Measurements from ENCODE around the gene CFAP73. TPM values are rescaled to one million over a fixed set of nuclear protein-coding genes. Genes with fewer than 3 reads are reported as not detected.

The CFAP73 gene
- total RNA-seq, 1 experiment from 2014 or later = 0.10 TPM

- no TSS peak for BruUV-seq (replicated peaks)
- ChIA-PET POLR2A (no interaction called here), CTCF (no interaction called here)
- intact Hi-C loops (cut with micrococcal nuclease; ENCODE audit: unreplicated experiment) (no loop called here), in situ Hi-C loops (cut with HindIII; ENCODE audit: low pct_unique_long_range_greater_than_20kb, low sequenced_read_pairs) (no loop called here)
- H3K36me3 ChIP-seq (ENCODE audit: control insufficient read depth, insufficient read depth, low read length) = no peaks in the 10 kb centered on the region
- TF ChIP-seq CTCF (IDR thresholded peaks at IDR 0.05) = no peak
- TF ChIP-seq POLR2AphosphoS5 (IDR thresholded peaks at IDR 0.05; ENCODE audit: low read depth, low read length) = no peak
- no peak for TF ChIP-seq TCF7L2 (IDR thresholded peaks at IDR 0.05; ENCODE audit: low read depth, low read length)
- no peak for TF ChIP-seq SIN3A (IDR thresholded peaks at IDR 0.05; ENCODE audit: borderline replicate concordance, insufficient read depth, low read depth, low read length)
- TF ChIP-seq REST (IDR thresholded peaks at IDR 0.05; ENCODE audit: insufficient read depth in 1 of 2, low read depth in 2 of 2, low read length in 1 of 2) = no peak
- ATAC-seq (no peak), DNase-seq (ENCODE audit: low read depth, low spot score) (no peak)
- H3K27me3 ChIP-seq (ENCODE audit: control insufficient read depth, insufficient read depth, low read length) = no peaks in the 10 kb centered on the region
- no peaks in the 10 kb centered on the region for H3K9me3 ChIP-seq (ENCODE audit: control insufficient read depth, insufficient read depth, low read depth, low read length)
- H3K4me1 ChIP-seq (ENCODE audit: control insufficient read depth, insufficient read depth, low read length) = no peaks in the 10 kb centered on the region
- no peak overlapping the region for H3K4me3 ChIP-seq (ENCODE audit: low read depth in 2 of 2, low read length in 2 of 2)
- no peak overlapping the region for H3K27ac ChIP-seq (ENCODE audit: low read length)
These were observed 41.2 kb upstream of the CFAP73 start for GRCh38 chr12:113108308-113108707.

- POLR2A ChIA-PET = no interaction called here
- no peaks in the 10 kb centered on the region for H3K27me3 ChIP-seq (ENCODE audit: control insufficient read depth, insufficient read depth, low read length)
- DNase-seq (ENCODE audit: low read depth, low spot score) (no peak), ATAC-seq (no peak)
- intact Hi-C loops (cut with micrococcal nuclease; ENCODE audit: unreplicated experiment) (no loop called here), in situ Hi-C loops (cut with HindIII; ENCODE audit: low pct_unique_long_range_greater_than_20kb, low sequenced_read_pairs) (no loop called here)
- H3K27ac ChIP-seq (ENCODE audit: low read length) = no peak overlapping the region
- H3K4me1 ChIP-seq (ENCODE audit: control insufficient read depth, insufficient read depth, low read length) = no peaks in the 10 kb centered on the region
- H3K9me3 ChIP-seq (ENCODE audit: control insufficient read depth, insufficient read depth, low read depth, low read length) = no peaks in the 10 kb centered on the region
- CTCF ChIA-PET = no interaction called here
- BruUV-seq (replicated peaks) = no TSS peak
- TF ChIP-seq SIN3A (IDR thresholded peaks at IDR 0.05; ENCODE audit: borderline replicate concordance, insufficient read depth, low read depth, low read length) (no peak), CTCF (IDR thresholded peaks at IDR 0.05) (no peak)
- H3K36me3 ChIP-seq (ENCODE audit: control insufficient read depth, insufficient read depth, low read length) = no peaks in the 10 kb centered on the region
- H3K4me3 ChIP-seq (ENCODE audit: low read depth in 2 of 2, low read length in 2 of 2) = no peak overlapping the region
These were observed 40.2 kb upstream of the CFAP73 start for GRCh38 chr12:113109360-113109759.
